Measurements from ENCODE around the gene CAMK2B. TPM values are rescaled to one million over a fixed set of nuclear protein-coding genes. Genes with fewer than 3 reads are reported as not detected.

CAMK2B gene
- total RNA-seq = 1 to 10 TPM in 2 of 4 donors, under 1 TPM in 2; 0.44 to 5.1 (median 0.81) TPM

DNA sequence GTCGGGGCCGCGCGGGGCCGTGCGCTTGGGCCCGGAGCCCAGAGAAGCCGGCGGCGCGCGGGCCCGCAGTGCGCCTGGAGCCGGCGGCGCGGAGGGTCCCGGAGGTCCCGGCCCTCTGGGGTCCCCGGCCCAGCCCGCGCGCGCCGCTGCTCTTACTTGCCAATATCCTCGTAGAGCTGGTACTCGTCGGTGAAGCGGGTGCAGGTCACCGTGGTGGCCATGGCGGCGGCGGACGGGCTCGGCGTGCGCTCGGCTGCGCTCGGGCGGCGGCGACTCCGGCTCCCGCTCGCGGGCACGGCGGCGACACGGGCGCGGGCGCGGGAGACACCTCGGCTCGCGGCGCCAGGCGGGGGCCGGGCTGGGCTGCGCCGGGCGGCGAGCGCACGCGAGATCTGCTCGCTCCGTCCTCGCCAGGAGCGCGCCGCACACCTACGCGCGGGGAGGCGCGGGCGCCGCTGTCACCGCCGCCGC, at the start of gene CAMK2B:
Gene CAMK2B (minus strand): TSS at position 394 of the 471 bp plus-strand sequence. CDS start 173 bp downstream, at position 221.
- TF ChIP-seq, protein P1, sequence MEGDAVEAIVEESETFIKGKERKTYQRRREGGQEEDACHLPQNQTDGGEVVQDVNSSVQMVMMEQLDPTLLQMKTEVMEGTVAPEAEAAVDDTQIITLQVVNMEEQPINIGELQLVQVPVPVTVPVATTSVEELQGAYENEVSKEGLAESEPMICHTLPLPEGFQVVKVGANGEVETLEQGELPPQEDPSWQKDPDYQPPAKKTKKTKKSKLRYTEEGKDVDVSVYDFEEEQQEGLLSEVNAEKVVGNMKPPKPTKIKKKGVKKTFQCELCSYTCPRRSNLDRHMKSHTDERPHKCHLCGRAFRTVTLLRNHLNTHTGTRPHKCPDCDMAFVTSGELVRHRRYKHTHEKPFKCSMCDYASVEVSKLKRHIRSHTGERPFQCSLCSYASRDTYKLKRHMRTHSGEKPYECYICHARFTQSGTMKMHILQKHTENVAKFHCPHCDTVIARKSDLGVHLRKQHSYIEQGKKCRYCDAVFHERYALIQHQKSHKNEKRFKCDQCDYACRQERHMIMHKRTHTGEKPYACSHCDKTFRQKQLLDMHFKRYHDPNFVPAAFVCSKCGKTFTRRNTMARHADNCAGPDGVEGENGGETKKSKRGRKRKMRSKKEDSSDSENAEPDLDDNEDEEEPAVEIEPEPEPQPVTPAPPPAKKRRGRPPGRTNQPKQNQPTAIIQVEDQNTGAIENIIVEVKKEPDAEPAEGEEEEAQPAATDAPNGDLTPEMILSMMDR (IDR thresholded peaks at IDR 0.05; ENCODE audit: low read depth) = no peak

DNA sequence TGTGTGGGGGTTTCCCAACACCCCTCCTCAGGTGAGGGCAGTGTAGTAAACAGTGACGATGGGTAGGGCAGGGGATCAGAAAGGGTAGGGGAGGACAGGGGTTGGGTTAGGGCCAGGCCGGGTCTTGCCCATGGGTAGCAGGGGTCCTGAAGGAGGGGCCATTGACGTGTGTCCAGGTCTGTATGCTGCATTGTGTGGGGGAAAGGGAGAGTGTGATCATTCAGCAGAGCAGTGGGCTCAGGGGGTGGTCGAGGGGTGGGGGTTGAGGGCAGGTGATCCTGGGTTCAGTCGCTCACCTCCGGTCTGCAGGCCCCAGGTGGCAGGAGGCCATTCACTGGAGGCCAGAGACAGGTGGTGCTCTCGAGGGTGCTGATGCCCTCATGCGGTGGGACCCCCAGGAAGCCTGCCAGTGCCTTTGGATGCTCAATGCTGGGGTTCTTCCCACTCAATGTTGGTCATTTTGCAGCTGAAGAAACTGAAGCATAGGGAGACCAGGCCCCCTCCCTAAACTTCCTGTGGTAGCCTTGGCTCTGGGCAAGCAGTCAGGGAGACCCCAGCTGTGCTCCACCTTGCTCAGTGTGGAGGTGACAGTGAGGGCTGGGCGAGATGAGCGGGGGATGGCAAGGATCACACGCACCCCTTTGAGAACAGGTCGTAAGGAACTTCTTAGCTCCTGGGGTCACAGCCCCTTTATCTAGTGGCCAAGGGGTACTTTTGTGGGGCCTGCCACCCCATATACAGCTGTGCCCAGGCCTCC, 48.8 kb upstream of the CAMK2B start:
- TF ChIP-seq, protein P1 (IDR thresholded peaks at IDR 0.05; ENCODE audit: low read depth) = no peak

DNA sequence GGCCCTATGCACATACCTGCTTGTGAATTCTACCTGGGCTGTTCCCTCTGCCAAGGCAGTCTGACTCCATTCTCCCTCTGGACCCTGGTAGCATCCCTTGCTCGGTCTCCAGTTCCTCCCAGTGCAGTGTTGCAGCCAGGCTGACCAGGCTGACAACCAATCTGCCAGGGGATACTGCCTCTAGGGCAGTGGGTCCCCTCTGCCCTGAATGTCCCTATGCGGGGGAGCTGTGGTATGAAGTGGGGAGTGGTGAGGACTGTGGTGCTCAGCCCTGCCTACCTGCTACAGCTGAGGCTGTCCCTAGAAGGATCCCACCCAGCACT, 48.0 kb upstream of the CAMK2B start:
- TF ChIP-seq, protein P1 (IDR thresholded peaks at IDR 0.05; ENCODE audit: low read depth) = no peak

DNA sequence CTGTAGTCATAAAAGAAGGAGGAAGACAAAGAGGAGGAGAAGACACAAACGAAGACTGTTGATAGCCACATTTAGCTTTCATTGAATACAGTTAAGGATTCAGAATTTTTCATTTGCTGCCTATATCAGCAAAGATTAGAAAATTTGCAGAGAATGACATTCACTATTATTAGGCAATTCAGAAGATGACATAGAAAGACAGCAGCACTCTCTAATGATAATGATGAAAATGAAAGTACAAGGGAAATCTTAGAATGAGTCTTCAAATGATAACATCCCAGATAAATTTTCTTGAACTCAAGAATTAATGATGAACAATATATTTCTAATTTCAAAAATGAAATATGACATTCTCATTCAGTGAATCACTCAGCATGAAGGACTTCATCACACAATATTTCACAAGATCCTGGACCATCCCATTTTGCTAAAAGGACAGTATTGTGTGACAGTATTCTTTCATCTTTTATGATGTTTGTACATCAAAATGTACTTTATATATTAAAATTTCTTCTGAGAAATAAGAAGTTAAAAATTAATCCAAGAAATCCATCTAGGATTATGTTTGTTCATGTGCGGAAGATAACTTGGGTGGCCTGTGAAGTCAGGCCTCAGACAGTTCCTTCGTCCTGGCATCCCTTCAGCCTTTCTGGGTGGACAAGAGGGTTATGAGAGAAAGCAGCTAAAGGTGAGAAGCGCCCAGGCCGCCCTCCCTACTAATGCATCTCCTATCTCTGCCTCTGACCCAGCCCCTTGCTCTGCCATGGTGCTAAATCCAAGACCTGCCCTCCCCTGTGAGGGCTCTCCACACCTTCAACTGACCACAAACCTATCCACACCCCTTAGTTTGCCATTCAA, 47.4 kb upstream of the CAMK2B start:
- TF ChIP-seq, protein P1 (IDR thresholded peaks at IDR 0.05; ENCODE audit: low read depth) = no peak

DNA sequence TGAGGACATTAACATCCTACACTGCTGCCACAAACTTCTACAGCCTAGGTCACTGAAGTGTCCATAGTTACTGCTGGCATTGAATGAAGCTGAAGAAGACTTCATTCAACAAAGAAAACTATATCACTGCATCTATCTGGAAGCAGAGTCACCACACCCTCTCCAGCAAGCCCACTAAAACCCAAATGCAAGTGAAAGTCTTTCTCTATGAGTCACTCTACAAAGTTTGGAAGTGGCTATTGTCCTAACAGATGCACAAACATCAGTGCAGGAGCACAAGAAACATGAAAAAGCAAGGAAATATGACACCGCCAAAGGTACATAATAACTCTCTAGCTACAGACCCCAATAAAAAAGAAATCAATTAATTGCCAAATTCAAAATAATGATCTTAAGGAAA, 43.5 kb upstream of the CAMK2B start:
- TF ChIP-seq, protein P1 (IDR thresholded peaks at IDR 0.05; ENCODE audit: low read depth) = no peak

DNA sequence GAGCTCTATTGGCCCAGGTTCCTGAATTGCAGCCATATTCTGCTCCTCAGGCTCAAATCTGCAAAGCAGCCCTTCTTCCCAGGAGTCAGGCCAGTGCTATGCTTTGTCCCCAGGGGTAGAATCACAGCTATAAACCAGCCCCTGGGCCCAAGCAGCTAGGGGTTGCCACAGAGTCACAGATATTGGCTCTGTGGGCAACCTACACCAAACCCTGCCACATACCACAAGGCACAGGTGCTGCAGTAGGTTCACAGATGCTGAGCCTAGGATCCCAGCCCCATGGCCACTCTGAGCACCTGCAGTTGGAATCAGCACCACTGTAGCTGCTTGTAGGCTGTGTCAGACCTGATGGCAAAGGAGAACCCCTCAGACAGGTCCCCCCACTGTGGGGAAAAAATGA, 43.1 kb upstream of the CAMK2B start:
- TF ChIP-seq, protein P1 (IDR thresholded peaks at IDR 0.05; ENCODE audit: low read depth) = no peak

DNA sequence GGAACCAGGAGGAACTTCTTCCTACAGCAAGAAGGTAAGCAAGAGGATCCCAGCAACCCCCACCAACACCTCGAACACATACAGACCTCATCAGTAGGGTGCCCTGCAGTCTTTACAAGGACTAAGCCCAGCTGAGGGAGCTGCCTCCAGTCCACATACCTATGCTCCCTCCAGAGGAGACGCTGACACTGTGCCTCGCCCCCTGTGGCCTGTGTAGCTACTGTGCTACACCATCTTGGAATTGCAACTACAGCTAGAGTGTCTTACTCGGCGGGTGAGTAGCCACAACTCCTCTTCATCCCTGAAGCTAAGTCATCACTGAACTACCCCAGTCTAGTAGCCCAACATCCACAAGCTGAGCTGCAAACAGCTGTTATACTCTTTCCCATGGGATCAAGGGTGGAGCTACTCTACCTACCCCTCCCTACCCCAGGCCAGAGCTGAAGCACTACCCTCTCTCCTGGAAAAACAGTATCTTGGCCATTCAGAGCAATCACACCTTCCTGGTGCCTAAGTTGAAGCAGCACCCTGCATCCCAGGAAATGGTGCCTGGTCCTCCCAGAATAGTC, 42.2 kb upstream of the CAMK2B start:
- TF ChIP-seq, protein P1 (IDR thresholded peaks at IDR 0.05; ENCODE audit: low read depth) = no peak

Data from subcutaneous adipose tissue (tissue), 4 donors.